Measurements from ENCODE around the gene GPRIN3.
"Not testable (repeated sequence)": the region's sequence is repeated elsewhere in the genome, so short reads cannot be mapped to it uniquely, and the experiment has no call there.

GPRIN3 gene

DNA sequence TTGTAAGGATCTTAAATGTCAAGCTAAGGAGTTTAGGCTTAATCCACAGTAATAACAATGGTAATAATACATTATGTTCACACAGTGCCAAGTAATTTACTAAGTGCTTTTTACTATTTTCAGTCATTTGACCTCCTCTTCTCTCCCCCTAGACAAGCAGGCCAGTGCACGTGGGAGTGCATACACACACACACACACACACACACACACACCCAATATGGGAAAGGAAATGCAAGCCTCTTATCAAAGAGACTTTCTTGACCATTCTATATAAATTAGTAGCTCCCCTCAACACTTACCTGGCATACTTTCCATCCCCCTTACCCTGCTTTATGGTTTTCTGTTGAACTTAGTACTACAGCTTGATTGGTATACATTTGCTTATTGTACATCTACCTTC, 3.8 kb upstream of the GPRIN3 start:
- DNase-seq (ENCODE audit: low spot score): no peak

DNA sequence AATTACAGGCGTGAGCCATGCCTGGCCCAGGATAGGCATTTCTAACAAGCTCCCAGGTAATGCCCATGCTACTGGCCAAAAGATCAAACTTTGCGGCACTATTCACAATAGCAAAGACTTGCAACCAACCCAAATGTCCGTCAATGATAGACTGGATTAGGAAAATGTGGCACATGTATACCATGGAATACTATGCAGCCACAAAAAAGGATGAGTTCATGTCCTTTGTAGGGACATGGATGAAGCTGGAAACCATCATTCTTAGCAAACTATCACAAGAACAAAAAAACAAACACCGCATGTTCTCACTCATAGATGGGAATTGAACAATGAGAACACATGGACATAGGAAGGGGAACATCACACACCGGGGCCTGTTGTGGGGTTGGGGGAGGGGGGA, 1.6 kb upstream of the GPRIN3 start:
- DNase-seq (ENCODE audit: low spot score): not testable (repeated sequence)

DNA sequence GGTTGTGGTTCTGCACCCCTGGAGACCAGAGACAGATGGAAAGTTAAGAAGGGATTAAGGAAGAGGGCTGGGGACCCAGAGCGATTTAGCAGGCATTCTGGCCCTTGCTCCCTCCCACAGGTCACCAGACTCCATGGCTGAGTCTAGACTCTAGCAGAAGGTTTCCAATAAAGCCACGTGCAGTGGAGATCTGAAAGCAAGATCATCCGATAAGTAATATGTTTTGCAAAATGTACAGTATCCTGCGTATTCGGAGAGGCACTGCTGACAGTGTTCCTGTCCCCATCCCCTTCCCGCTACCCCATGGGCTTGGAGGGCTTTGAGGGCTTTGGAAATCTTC, 531 bp upstream of the GPRIN3 start:
- no peak for DNase-seq (ENCODE audit: low spot score)

DNA sequence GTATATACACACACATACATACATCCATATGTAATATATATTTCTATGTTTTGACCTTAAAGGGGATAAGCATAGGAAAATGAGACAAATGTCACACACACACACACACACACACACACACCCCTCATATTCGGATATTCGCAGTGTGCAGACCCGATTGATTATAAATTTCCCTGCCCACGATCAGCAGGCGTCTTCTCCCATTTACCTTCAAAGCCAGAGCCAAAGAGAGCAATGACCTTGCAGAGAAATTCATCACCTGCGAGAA, 488 bp downstream of the GPRIN3 start:
- DNase-seq (ENCODE audit: low spot score): no peak

DNA sequence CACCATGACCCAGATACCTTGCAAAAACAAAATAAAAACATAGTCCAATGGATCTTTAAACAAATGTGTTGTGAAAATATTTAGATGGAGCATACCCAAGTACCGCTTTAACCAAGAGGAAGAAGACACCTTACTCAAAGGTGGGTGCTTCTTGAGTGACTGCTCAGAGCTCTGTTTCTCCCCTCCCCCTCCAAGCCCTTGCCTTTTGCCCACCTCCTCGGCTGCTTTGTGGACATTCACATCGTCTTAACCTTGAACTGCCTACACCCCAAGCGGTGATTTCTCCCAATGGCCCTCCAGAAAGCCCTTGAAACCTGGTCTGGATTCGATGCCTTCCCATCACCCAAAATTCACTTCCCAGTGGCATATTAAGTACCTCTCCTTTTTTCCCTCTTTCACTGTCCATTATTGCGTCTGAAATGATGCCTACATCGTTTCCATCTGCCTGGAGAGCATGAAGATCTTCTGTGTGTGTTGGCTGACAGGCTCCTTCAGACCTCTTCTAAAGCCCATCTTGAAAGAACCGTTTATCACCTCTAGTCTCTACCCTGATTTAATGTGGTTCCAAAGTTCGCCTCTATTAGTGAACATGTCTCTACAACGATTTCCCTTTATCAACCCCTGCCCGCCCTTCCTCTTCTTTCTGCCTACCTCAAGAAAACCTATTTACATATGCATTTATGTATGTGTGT, 968 bp downstream of the GPRIN3 start:
- DNase-seq (ENCODE audit: low spot score): no peak

DNA sequence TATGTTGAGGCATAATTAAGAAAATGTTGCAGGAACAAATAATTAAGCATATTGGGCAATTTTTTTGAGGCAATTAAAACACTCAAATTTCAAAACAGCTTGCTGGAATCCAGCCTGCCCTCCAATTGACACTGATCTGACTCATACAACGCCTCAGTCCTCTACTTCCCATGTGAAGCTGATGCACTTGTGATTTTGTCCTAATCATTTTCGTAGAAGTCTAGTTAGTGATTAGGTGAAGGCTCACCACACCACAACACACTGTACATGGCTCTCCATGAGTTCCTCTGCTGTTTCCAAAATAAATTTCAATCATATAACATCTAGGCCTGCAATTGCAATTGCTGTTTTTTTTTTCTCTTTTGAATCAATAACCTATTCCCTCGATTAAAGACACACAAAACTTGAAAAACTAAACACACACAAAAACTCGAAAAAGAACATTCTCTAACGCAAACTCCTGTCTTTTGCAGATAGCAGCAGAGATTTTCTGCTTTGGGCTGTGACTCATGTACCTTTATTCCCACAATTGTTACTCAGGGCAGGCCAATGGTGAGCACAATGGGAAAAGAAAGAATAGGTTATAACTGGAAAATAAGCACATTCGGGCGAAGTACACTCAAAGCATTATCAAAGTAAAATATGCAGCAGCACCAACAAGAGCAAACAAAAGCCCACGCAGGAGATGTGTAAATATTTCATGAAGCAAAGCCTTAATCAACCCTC, 1.7 kb downstream of the GPRIN3 start:
- peak; percentile 40 for DNase-seq (ENCODE audit: low spot score)

DNA sequence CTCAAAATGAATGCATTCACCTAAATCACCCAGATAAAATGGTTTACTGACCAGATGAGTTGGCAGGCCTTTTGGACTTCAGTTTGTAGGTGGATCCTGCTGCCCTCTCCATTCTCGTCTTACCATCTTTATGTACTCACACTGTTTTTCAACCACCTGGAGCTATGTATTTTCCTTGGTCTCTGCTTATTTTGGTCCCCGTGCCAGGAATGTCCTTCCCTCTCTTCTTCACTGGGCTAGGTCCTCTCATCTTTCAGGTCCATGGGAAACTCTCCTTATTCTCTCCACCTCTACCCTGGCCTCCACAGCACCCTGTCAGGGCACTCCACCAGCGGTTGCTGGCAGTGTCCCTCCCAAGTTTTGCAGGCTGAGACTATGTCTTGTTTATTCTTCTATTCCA, 2.6 kb downstream of the GPRIN3 start:
- no peak for DNase-seq (ENCODE audit: low spot score)

DNA sequence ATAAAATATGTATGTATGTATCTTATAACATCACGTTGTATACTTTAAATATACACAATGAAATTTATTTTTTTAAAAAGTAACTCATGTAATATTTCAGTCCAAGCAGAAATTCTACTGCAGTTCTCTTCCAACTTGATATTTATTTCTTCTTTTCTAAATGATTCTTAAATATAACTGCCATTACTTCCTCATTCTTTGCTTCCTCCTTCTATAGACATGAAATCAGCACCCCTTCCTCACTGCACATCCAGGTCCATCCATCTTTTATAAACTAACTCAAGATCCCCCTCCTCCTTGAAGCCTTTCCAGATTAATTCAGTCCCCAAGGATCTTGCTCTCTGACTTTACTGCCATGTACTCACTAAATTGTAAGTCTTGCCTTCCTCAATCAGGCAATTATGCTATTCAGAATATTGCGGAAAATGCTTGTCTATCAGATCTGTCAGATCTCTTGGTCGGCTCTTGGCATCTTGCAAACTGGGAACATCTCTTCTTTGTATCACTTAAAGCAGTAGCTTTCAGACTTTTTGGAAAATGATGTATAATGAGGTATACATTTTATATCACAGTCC, 3.7 kb downstream of the GPRIN3 start:
- no peak for DNase-seq (ENCODE audit: low spot score)

DNA sequence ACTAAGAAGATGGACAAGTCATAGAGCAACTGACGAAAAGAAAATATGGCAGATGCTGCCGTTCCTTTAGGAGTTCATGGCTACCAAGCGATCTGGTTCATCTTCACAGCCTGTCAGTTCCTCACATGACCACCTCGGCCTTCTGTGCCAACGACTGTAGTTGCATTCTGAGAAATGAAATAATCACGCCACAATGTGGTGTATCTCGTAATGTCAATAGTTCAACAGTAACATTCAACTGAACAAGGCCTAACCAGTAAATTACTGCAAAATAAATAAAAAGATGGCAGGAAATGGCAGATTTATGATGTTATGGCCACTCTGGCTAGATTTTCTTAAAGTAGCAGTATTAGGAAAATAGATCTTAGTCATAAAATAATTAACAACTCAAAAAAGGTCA, 4.4 kb downstream of the GPRIN3 start:
- no peak for DNase-seq (ENCODE audit: low spot score)

DNA sequence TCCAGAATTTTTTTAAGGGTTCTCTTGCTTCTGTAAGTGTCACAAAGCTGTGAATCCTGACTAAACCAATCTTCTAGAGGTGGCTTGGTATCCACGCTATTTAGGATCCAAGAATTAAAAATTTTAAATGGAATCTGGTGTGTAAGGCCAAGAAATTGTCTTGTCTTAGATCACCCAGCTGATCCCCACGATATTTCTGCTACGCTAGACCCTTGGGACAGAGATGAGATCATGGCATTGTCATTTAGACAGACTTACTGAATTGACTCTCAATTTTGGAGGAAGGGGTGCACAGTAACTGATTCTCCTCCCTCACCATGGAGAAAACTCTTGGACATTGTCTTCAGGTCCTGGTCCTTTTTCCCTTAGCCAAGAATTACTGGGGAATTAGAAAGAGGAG, 5.7 kb downstream of the GPRIN3 start:
- DNase-seq (ENCODE audit: low spot score): no peak

DNA sequence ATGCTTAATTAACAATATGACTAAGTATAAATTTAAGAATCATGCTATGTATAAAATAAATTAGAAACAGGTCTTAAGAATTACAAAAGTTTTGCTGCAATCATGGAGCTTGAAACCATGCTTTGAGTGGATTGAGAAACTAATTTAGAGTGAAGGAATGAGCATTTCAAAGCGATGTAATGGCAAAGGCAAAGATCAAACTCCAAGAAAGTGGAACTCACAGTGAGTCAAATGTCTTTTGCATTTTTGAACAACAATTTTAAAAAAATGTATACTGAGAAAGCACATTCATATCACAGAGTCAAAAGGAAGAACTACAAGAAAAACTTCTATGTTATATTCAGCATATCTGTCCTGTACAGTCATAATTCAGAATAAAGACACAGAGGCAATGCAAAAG, 6.6 kb downstream of the GPRIN3 start:
- no peak for DNase-seq (ENCODE audit: low spot score)

DNA sequence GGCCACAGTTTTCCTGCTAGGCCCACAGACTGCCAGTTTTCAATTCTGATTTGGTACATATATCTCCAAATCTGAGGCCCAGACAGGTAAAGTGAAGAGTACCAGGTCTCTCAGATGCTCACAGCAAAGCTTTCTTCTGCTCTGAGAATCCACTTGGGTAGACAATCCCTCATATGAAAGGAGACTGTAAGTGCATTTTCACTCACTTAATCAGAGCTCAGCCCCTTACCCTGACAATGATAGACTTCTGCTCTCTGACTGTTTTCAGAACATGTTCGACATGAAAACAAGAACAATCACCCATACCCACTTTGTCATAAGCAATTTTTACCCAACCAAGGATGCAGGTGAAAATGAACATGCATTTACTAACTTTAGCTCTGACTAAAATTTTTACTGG, 7.1 kb downstream of the GPRIN3 start:
- DNase-seq (ENCODE audit: low spot score): no peak

DNA sequence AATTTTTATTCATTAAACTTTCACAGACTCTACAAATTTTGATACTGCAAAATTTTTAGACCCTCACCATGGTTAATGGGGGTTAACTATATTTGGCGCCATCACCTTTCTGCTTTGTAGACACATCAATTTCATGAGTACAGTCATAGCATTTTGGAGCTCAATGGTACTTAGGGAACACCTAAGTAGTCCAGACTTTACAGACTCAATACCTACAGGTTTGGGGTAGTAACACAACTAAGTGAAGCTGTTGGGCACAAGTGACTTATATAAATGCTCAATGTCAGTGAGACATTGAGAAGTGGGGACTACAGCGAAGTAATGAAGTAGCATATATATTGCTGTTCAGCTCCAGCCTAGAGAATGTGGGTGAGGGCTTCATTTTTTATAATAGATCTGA, 7.5 kb downstream of the GPRIN3 start:
- no peak for DNase-seq (ENCODE audit: low spot score)

DNA sequence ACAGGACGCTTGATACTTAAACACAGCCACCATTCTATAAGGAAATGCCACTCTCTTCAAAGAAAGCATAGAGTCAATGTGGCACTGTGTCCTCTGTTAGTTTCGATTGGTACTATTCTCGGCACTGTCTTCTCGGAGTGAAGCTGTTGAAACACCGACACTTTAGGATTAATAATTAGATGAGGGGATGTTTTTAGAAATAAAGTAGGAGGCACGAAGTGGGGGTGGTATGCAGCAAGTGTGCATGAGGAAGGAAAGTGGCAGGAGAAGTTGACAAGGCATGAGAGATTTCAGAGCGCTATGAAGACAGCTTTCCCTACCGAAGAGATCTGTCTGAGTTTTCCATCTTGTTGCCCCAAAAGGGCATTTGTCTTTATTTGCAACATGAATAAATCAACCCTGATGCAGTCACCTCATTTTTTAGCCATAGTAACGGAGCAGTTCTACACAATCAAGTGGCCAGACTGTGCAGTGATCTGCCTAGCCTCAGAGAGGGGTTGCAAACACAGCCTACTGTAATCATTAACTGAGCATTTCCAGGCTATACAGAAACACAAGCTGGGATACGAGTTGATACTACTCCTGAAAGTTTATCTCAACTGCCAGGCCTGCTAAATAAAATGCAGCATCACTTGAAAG, 8.3 kb downstream of the GPRIN3 start:
- no peak for DNase-seq (ENCODE audit: low spot score)

DNA sequence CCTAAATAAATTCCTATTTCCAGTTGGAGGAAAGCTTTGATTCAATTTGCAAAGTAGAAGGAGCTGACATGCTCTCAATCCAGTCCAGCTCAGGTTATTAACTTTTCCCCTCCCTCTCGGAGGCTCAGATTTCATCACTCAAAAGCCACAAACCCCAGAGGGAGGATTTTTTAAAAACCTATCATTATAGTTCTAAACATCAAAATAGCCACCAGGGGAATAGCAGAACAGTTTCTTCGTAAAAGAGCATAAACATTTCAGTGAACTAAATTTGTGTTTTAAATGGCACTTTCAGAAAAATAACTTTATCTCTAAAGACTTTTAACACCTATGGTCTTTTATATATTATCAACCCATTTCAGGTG, 8.8 kb downstream of the GPRIN3 start:
- no peak for DNase-seq (ENCODE audit: low spot score)

DNA sequence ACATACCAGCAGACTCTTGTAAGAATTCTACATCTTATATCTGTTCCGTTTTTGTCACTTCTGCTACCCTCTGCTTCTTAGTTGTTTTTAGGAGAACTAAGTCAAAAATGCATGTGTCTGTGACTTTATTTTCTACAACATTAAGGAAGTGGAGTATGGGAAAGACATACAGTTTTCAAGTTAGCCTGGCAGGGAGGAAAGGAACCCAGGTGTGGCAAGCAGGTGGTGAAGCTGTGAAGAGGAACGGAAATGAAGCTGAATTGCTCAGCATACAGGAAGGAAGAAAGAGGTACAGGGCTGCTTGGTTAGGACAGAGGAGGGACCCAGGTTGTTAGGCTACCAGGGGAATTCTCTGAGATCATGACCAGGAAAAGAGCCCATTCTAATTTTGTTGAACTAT, 9.4 kb downstream of the GPRIN3 start:
- no peak for DNase-seq (ENCODE audit: low spot score)

DNA sequence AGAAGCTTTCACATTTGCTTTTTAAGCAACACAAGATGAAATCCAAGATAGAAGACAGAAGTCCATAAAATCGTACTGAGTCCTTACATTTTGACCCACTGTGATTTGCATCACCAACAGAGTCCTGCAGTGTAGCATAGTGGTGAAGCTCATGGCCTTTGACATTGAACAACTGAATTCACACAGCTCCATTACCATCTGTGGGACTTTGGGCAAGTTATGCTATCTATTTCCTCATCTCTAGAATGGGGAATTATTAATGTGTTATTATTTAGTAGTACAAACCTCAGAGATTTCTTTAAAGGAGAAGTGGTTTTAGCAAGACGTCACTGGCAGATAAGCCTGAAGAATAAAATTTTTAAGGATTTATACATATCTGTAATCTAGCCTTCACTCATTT, 10.7 kb downstream of the GPRIN3 start:
- no peak for DNase-seq (ENCODE audit: low spot score)

DNA sequence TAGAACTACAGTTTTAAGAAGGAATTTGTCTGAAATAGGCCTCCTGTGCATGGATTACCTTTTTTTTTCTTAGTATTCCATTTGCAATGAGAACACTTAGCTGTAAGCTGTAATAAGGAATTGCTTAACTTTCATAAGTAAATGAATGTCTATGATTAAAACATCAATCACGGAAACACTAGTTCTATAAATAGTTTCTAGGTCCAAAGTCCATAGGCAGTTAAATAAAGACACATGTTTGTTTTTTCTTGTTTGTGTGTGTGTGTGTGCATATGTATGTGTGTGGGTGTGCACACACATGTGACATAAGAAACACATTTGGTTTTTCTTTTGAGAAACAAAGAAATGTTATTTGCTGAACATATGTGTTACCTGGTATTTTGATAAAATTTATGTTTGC, 11.2 kb downstream of the GPRIN3 start:
- DNase-seq (ENCODE audit: low spot score): no peak

DNA sequence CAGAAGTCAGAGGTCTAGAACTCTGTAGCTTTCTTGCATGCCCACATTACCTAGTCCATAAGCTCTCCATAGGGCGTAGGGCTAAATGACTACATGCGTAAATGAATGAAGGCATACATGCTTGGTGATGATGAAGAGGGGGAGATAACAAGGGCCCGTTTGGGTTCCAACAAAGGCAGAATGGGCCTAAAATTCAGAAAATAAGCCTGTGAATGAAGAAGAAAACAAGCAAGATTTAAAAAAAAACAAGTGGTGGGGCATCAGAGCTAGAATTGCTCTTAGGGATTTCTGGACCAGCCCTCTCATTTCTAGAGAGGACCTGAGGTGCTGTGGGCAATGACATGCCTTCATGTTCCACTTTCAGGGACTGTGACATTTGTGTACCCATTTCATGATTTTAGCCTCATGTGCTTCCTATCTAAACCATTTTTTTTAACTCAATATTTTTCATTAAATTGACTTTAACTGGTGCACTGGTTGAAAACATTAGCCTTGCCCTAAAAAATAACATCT, 12.1 kb downstream of the GPRIN3 start:
- no peak for DNase-seq (ENCODE audit: low spot score)

DNA sequence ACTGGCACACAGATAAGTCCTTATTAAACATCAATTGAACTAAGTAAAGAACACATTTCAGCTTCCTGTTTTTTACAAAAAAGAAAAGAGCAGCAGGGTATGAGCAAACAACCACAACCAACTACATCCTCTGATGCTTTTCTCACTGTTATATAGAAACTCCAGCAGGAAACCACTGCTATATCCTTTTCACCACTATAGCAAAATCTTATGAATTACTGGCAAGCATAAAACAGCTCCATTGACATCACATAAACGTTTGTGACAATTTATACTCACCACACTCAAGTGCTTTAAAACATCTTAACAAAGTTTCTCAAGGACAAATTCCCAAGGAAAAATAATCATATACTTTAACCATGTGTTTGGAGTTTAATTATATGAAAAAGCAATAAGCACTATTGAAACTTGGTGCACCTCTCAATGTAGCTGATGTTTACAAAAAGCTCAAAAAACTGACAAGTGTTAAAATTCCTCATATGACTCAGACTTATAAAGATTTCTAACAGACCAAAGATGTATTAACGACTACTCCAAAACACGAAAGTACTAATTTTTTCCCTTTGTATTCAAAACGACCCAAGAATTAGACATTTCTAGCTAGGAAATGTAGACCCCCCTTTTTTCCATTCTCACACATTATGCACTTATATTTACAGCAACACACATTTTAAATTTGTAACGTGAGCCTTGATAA, 12.9 kb downstream of the GPRIN3 start:
- DNase-seq (ENCODE audit: low spot score): no peak

DNA sequence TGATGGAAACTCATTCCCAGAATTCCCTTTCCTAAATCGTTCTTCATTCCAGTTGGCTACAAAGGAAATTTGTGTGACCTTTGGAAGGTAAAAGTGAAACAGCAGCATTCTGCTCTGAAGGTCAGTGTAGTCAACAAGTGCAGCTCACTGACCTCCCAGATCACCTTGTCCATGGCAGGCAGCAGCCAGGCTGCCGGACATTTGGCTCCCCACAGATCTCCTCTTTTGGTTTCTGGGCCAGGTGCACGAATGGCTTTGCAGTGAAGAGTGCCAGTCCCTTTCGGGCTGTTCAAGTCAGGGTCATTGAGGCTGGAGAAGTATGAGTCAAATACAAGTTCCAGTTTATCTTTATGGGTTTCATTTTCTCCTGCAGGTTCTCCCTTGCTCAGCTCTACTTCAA, 14.3 kb downstream of the GPRIN3 start:
- no peak for DNase-seq (ENCODE audit: low spot score)

DNA sequence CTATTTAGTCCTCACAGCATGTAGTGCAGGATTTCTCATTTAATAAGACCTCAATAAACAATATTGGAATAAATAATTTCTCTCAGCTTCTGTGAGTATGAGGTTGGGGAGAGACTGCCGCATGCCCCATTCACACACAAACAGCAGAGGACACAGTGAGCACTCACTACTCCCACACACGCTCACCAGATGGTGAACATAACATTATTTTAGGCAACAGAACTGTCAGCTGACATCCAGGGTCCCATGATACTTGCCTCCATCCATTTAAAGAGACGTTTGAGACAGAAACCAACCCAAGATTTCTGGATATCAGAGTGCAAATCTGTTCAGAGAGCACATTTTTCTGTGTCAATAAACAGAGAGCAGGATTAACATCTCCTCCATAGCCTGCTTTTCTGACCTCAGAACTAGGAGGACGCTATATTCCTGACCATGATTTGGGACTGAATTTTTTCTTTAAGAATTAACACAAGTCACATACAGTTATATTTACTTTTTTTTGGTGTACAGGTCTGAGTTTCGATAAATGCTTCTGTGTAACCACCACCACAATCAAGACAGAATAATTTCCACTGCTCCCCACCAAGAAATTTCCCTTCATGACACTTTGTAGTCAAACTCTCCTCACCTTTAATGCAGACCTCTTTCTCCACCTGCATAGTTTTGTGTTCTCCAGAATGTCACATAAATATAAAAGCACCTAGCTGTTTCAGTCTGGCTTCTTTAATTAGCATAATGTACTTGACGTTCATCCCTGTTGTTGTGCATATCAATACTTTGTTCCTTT, 16.7 kb downstream of the GPRIN3 start:
- DNase-seq (ENCODE audit: low spot score): no peak
